Testis (tissue), 3 donors: ENCODE results near the gene ATP13A2. TPM values are rescaled to one million over a fixed set of nuclear protein-coding genes. Genes with fewer than 3 reads are reported as not detected.

ENCODE experiments used
- DNase-seq: peaks from one replicate; pipeline ENCODE4 v3.0.0-alpha.2; 2019
- H3K27ac ChIP-seq, 2 donors: fragments of 200-600 bp; sonication (generic); one replicate each; pipeline ENCODE4 v1.5.1; 2019
- H3K27me3 ChIP-seq: fragments of 200-600 bp; sonication (generic); one replicate; pipeline ENCODE4 v1.5.1; 2019
- H3K36me3 ChIP-seq: fragments of 200-600 bp; sonication (generic); one replicate; pipeline ENCODE4 v1.5.1; 2017; ENCODE audit warnings: low read depth; ENCODE audit errors: missing control alignments
- H3K4me1 ChIP-seq: fragments of 200-600 bp; sonication (generic); one replicate; pipeline ENCODE4 v1.5.1; 2019
- H3K4me3 ChIP-seq, 2 donors: fragments of 200-600 bp; sonication (generic); one replicate each; pipeline ENCODE4 v1.5.1; 2017 to 2019
- H3K9me3 ChIP-seq: fragments of 200-600 bp; sonication (generic); one replicate; pipeline ENCODE4 v1.5.1; 2017
- CTCF ChIP-seq, 3 experiments: fragments of 450-650 bp in 2 of 3; fragments of 200-600 bp in 1 of 3; sonication (generic) in 1 of 3; IDR thresholded peaks; one replicate each; pipeline ENCODE4 v1.5.1; 2016 to 2019; ENCODE audit warnings: antibody characterized with exemption in 3 of 3, mild to moderate bottlenecking in 2 of 3, moderate library complexity in 1 of 3
- POLR2A ChIP-seq: fragments of 450-650 bp; IDR thresholded peaks from one replicate; pipeline ENCODE4 v1.6.1; 2017; ENCODE audit warnings: antibody characterized with exemption, mild to moderate bottlenecking, moderate library complexity
- WGBS, 2 donors: methylation state at CpG; one replicate each; pipeline ENCODE4 v1.1.5; 2018; 5-methylcytosine and 5-hydroxymethylcytosine counted together
- intact Hi-C: fragments of 100-400 bp; cut with DNase I; formaldehyde crosslinking; loops from one replicate; pipeline ENCODE4 v1.15.1; 2023; ENCODE audit warnings: low total_unique reads
- polyA plus RNA-seq: library from polyadenylated mRNA; stranded (reverse); fragments of 350-450 nt; fragmentation: Illumina TruSeq; extraction: RNeasy Lipid Tissue Mini Kit (QIAGEN cat#74804); gene quantifications from one replicate; pipeline ENCODE4 v1.2.3, GENCODE V29; 2014; ENCODE audit warnings: low read depth, low replicate concordance; ENCODE audit not compliant: insufficient read depth
- total RNA-seq, 2 donors: library from RNA; depleted of rRNA; stranded (reverse); fragments of >200 nt; gene quantifications; one replicate each; pipeline ENCODE4 v1.2.3, GENCODE V29; 2016

Gene ATP13A2
- total and polyA plus RNA-seq, 3 donors from 2014 or later: 36.9 to 45.6 (median 42.4) TPM

DNA sequence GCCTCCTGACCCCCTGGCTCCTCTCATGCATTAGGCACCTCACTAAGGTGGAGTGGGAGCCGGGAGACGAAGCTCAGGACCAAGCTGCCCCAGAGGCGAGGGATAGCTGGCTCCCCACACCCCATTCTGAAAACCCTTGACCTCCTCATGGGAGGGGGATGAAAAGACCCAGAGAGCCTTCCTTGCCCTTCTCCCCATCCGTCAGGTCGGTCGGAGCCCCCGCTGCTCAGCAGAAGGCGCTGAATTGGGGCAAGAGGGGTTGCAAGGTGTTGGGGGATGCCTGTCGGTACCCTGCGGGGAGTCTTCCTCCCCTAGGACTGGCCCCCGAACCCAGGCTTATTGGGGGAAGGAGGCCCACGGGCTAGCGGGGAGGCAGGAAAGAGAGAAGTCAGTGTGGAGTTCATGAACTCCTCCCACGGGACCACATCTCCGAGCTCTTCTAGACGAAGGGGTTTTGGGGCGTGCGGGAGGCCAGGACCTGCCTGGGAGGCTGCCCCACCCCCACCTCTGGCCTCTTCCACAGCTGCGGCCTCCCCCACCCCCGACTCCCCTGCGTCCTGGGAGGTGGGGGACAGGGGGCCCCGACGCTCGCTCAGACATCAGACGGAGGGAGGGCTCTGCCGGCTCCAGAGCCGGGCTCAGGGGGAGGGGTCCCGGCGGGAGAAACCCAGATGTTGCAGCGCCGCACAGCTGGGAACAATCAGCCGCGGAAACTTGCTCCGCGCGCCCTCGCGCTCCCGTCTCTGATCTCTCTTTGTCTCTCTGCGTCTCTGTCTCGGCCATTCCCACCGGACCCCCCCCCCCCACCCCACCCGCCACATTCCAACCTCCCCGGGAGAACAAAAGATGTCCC is 32.0 kb downstream of the ATP13A2 start:
- 0 to 10% methylated on average over 3 to 40 of the region's 44 CpGs for WGBS, 2 donors

GRCh38 chr1:16978567-16979474 is 32.9 kb downstream of the ATP13A2 start:
- H3K4me3 ChIP-seq: peak overlapping the region; percentile 68 to 71
- no peaks in the 10 kb centered on the region for H3K27me3 ChIP-seq
- intact Hi-C loops: no loop called here
- peak; percentile 81 for DNase-seq
- TF ChIP-seq CTCF (IDR thresholded peaks at IDR 0.05) (no peak), POLR2A (peak; percentile 27)
- peak overlapping the region; percentile 93 to 95 for H3K27ac ChIP-seq
- no peaks in the 10 kb centered on the region for H3K9me3 ChIP-seq
- no peaks in the 10 kb centered on the region for H3K36me3 ChIP-seq
- WGBS, 2 donors: 50 to 58% methylated on average over 4 to 19 of the region's 20 CpGs
- H3K4me1 ChIP-seq: no peaks in the 10 kb centered on the region

More for the DNA sequence above, 32.0 kb downstream of the ATP13A2 start:
- Histone ChIP-seq H3K27ac (peak overlapping the region; percentile 93 to 95), H3K27me3 (no peaks in the 10 kb centered on the region), H3K4me3 (peak overlapping the region; percentile 68 to 71), H3K36me3 (no peaks in the 10 kb centered on the region), H3K4me1 (no peaks in the 10 kb centered on the region), H3K9me3 (no peaks in the 10 kb centered on the region)
- intact Hi-C loops: no loop called here
- TF ChIP-seq CTCF (IDR thresholded peaks at IDR 0.05) (no peak), POLR2A (no peak)
- peak; percentile 42 for DNase-seq

DNA sequence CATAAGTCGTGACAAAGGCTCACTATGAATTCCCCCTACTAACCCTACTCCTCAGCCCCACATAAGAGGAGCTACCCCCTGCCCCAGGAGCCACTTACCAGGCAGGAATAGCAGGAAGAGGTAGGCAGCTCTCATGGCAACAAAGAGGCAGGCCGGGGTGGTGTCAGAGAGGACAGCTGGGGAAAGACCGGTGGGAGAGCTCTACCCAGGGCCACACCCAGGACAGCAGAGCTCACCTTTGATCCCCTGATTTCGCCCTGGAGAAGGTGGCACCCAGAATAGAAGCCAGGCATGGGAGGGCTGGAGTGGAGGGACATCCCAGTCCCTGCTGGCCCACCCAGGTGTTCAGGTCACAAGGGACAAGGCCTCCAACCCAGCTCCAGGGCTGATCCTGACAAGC is 33.6 kb downstream of the ATP13A2 start:
- TF ChIP-seq CTCF (IDR thresholded peaks at IDR 0.05) (no peak), POLR2A (no peak)
- Histone ChIP-seq H3K4me3 (no peak overlapping the region), H3K36me3 (no peaks in the 10 kb centered on the region), H3K27me3 (no peaks in the 10 kb centered on the region), H3K27ac (peak overlapping the region; percentile 93 to 95), H3K9me3 (no peaks in the 10 kb centered on the region), H3K4me1 (no peaks in the 10 kb centered on the region)
- intact Hi-C loops: no loop called here
- WGBS, 2 donors: 65 to 83% methylated on average over 3 to 4 of the region's 4 CpGs
- DNase-seq: no peak

GRCh38 chr1:16977377-16977776 is 34.4 kb downstream of the ATP13A2 start:
- no peak for TF ChIP-seq CTCF (IDR thresholded peaks at IDR 0.05)
- TF ChIP-seq POLR2A: no peak
- 93% methylated on average over 5 of the region's 5 CpGs for WGBS, 2 donors
- H3K4me1 ChIP-seq: no peaks in the 10 kb centered on the region
- intact Hi-C loops: no loop called here
- no peak overlapping the region for H3K27ac ChIP-seq
- no peak for DNase-seq
- no peaks in the 10 kb centered on the region for H3K36me3 ChIP-seq
- no peaks in the 10 kb centered on the region for H3K9me3 ChIP-seq
- no peaks in the 10 kb centered on the region for H3K27me3 ChIP-seq
- H3K4me3 ChIP-seq: no peak overlapping the region
